Measurements from ENCODE around the gene CATSPER3. TPM values are rescaled to one million over a fixed set of nuclear protein-coding genes. Genes with fewer than 3 reads are reported as not detected.

Gene CATSPER3
- total RNA-seq, 2 experiments from 2014 or later, result 0.45 to 0.53 TPM

DNA sequence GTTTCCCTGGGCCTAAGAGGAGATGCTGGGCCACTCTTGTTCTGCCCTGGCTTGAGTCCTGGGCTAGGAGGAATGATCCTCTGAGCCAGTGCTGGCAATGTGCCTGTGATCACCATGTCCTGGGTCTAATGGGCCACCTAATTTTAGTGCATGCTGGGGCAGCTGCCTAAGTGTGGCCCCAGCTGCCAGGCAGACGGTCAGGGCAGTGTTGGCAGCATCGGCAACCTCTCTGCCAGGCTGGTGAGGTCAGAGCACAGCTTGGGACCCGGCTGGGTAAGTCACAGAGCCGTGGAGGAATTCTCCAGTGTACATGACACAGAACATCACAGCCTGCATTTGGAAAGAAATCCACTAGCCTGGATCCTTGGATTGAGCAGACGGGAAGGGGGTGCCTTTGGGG lies 87.7 kb downstream of the CATSPER3 start:
- Mint-ChIP-seq H3K9me3 (no peaks in the 10 kb centered on the region), H3K4me3 (no peak overlapping the region), H3K4me1 (ENCODE audit: low read depth) (no peaks in the 10 kb centered on the region), H3K27ac (no peak overlapping the region), H3K36me3 (no peaks in the 10 kb centered on the region), H3K27me3 (peaks cover 36% of the 10 kb centered on the region)
- ChIA-PET POLR2A (no interaction called here), CTCF (no interaction called here)
- DNase-seq, result no peak
- intact Hi-C loops (cut with micrococcal nuclease), result no loop called here

DNA sequence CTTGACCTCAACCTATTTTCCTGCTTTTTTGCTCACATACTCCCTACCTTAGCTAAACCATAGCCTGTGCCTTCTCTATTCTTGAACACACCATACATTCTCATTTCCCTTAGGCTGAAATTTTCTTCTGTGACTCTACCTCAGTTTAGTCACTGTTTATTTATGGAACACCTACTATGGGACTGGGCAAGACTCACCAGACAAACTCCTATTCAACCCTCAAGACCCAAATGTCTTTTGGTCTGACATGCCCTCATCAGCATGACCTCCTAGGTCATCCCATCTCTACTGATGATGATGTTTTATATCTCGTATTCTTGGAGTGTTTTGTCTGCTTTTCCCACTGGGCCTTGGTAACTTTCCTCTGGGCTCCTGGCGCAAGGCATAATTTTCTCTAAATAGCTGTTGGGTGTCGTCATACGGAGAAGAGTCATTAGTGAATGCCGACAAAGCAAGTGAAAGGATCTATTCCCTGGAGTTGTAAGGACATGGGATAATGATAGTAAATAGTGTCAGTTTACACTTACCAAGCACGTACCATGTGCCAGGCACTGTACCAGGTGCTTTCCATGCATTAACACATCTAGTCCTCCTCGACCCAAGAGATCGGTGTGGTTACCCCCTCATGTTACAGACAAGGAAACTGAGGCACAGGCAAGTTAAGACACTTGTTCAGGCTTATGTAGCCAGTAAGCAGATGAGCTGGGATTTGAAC lies 88.8 kb downstream of the CATSPER3 start:
- no peak overlapping the region for H3K27ac Mint-ChIP-seq
- no peaks in the 10 kb centered on the region for H3K9me3 Mint-ChIP-seq
- no peak for DNase-seq
- intact Hi-C loops (cut with micrococcal nuclease), result no loop called here
- POLR2A ChIA-PET, result no interaction called here
- no peak overlapping the region for H3K4me3 Mint-ChIP-seq
- CTCF ChIA-PET, result no interaction called here
- H3K27me3 Mint-ChIP-seq, result peaks cover 26% of the 10 kb centered on the region
- no peaks in the 10 kb centered on the region for H3K4me1 Mint-ChIP-seq (ENCODE audit: low read depth)
- H3K36me3 Mint-ChIP-seq, result no peaks in the 10 kb centered on the region

DNA sequence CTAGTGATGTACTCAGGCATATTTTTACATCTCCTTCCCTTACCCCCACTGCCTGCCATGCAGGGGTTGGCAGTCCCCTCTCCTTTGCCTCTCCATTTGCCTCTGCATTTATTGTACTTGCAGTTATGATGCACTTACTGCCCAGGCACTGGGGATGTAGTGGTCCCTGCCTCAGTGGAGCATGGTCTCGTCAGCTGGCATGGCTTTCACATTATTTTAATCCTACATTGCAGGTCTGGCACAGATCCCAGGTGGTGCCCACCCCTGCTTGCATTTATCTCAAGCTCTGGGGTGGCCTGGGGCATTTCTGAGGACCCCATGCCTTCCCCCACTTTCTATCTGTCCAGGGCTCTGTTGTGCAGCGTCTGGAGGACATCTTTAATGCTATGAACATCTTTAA lies 89.5 kb downstream of the CATSPER3 start:
- CTCF ChIA-PET, result no interaction called here
- Mint-ChIP-seq H3K4me1 (ENCODE audit: low read depth) (no peaks in the 10 kb centered on the region), H3K27ac (no peak overlapping the region), H3K9me3 (no peaks in the 10 kb centered on the region), H3K4me3 (no peak overlapping the region), H3K36me3 (no peaks in the 10 kb centered on the region), H3K27me3 (peaks cover 19% of the 10 kb centered on the region)
- POLR2A ChIA-PET, result no interaction called here
- intact Hi-C loops (cut with micrococcal nuclease), result no loop called here
- DNase-seq, result no peak

DNA sequence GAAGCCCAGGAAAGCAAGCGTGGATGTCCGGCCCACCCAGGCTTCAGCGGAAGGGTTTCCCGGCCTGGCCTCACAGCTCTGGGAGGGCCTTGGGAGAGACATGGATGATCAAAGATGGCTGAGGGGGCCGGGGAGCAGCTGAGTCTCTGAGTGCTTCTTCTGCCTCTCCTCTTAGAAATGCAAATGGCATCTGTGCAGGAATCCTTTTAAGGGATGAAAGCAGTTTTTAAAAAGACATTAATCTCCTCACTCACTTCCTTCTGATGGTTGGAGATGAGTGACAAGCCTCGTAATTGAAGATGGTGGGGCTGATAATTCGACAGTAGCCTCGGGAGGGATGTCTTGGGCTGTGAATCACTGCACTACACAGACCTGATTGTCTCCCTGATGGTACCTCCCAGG lies 90.6 kb downstream of the CATSPER3 start:
- no peaks in the 10 kb centered on the region for H3K36me3 Mint-ChIP-seq

DNA sequence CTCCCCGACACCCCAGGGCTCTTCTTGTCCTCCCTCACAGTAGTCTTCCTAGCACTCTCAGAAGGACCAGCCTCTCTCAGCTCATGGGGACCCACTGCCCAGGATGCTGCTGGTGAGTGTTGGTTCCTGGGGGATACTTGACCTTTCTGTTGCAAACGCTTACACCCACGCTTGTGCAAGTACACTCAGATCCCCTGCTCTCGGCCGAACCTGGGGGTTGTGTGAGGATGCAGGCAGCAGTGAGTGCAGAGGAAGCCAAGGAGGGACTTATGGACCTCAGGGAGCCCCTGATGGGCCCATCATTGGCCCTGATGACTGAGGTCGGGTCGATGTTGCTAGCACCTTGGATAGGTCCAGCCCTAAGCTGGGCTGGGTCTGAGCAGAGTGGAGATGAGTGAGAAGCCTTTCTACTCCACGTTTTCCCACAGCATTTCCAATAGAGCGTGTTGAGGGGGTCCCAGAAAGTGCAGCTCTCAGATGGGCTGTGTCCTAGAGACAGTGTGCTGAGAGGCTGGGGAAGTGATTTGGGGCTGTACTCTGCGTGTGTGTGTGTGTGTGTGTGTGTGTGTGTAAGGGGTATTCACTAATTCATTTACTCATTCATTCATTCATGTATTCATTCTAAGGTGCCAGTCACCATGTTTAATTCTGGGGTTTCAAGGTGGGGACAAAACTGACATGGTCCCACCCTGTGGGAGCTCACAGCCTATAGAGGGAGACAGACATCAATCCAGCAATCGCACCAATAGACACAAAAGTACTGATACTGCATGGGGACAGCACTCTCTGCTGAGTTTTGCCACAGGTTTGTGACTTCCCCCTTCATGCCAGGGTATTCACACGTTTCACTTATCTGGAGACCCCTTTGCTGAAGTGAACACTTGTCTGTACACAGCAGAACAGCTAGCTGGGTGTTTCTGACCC lies 91.6 kb downstream of the CATSPER3 start:
- ChIA-PET CTCF (interaction anchor here (0.5 kb wide), 1 partner anchor 18 kb away, joined by 4 read pairs; no protein-coding TSS in a partner anchor), POLR2A (no interaction called here)
- H3K9me3 Mint-ChIP-seq, result no peaks in the 10 kb centered on the region
- H3K36me3 Mint-ChIP-seq, result no peaks in the 10 kb centered on the region
- no peaks in the 10 kb centered on the region for H3K4me1 Mint-ChIP-seq (ENCODE audit: low read depth)
- DNase-seq, result no peak
- H3K27ac Mint-ChIP-seq, result no peak overlapping the region
- no peak overlapping the region for H3K4me3 Mint-ChIP-seq
- peaks cover 8% of the 10 kb centered on the region for H3K27me3 Mint-ChIP-seq
- intact Hi-C loops (cut with micrococcal nuclease), result no loop called here

More for the DNA sequence above, 90.6 kb downstream of the CATSPER3 start:
- peaks cover 12% of the 10 kb centered on the region for H3K27me3 Mint-ChIP-seq
- no peaks in the 10 kb centered on the region for H3K4me1 Mint-ChIP-seq (ENCODE audit: low read depth)
- H3K4me3 Mint-ChIP-seq, result no peak overlapping the region
- intact Hi-C loops (cut with micrococcal nuclease), result no loop called here
- ChIA-PET POLR2A (no interaction called here), CTCF (no interaction called here)
- H3K27ac Mint-ChIP-seq, result no peak overlapping the region
- no peak for DNase-seq
- no peaks in the 10 kb centered on the region for H3K9me3 Mint-ChIP-seq

DNA sequence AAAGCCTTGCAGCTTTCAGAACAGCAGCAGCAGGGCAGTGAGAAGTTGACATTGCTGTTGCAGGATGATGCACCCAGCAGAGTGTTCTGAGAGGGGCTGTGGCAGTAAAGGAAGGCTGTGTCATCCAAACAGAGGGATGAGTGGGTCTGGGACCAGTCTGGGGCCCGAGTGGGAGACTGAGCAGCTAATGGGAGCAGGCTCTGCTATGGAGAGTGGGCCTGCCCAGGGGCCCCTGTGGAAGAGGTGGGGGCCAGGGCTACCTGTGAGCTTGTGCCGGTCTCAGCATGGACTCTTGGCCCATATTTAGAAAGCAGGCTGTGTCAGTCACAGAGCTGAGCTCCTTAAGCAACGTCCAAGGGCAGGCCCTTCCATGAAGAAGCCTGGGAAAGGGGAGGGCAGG lies 92.3 kb downstream of the CATSPER3 start:
- CTCF ChIA-PET, result no interaction called here
- Mint-ChIP-seq H3K9me3 (no peaks in the 10 kb centered on the region), H3K36me3 (no peaks in the 10 kb centered on the region), H3K4me3 (no peak overlapping the region), H3K27ac (no peak overlapping the region), H3K4me1 (ENCODE audit: low read depth) (no peaks in the 10 kb centered on the region), H3K27me3 (peaks cover 8% of the 10 kb centered on the region)
- DNase-seq, result no peak
- intact Hi-C loops (cut with micrococcal nuclease), result no loop called here
- POLR2A ChIA-PET, result no interaction called here

DNA sequence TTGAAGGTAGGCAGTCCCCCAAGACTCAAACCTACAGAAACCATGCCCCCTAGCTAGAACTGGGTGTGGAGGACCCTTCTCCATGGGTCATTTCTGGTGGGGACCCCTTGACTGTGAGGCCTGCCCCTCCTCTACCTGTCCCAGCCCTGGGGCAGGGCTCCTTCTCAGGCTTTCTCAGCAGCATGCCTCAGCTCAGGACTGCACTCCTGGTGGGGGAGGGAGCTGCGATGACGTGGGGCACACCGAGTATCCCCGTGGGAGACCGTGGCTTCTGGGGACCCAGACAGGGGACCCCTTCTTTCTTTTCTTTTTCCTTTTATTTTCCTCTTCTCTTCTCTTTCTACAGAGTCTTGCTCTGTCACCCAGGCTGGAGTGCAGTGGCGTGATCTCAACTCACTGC lies 93.3 kb downstream of the CATSPER3 start:
- no peak for DNase-seq
- no peak overlapping the region for H3K4me3 Mint-ChIP-seq
- POLR2A ChIA-PET, result no interaction called here
- intact Hi-C loops (cut with micrococcal nuclease), result no loop called here
- peaks cover 8% of the 10 kb centered on the region for H3K27me3 Mint-ChIP-seq
- no peak overlapping the region for H3K27ac Mint-ChIP-seq
- no peaks in the 10 kb centered on the region for H3K9me3 Mint-ChIP-seq
- CTCF ChIA-PET, result no interaction called here
- no peaks in the 10 kb centered on the region for H3K4me1 Mint-ChIP-seq (ENCODE audit: low read depth)
- no peaks in the 10 kb centered on the region for H3K36me3 Mint-ChIP-seq

Small RNAs within 50 kb of the gene (microRNA-seq; reads per million reads assigned to microRNA genes)
- gene MIR4461 (ENCODE audit: borderline microRNAs expressed, borderline number of aligned reads, borderline replicate concordance), result not detected

Other genes with a start within 250 kb of the CATSPER3 start
- 10 to 100 TPM; 40.3 to 41.2 TPM for gene CAMLG, start 229.4 kb upstream of the CATSPER3 start, total RNA-seq
- 10 to 100 TPM; 67.4 to 68.0 TPM for gene DDX46, start 209.1 kb upstream of the CATSPER3 start, total RNA-seq
- 10 to 100 TPM; 21.9 to 25.2 TPM for gene C5orf24, start 121.9 kb upstream of the CATSPER3 start, total RNA-seq
- gene TXNDC15, start 93.5 kb upstream of the CATSPER3 start, total RNA-seq, result 10 to 100 TPM; 29.6 to 30.9 TPM
- 10 to 100 TPM in 1 of 2 experiments, 1 to 10 TPM in 1; 9.8 to 13.2 TPM for gene PCBD2, start 62.8 kb upstream of the CATSPER3 start, total RNA-seq
- under 1 TPM; 0.14 to 0.22 TPM for gene PITX1, start 66.3 kb downstream of the CATSPER3 start, total RNA-seq

All from activated CD4-positive, alpha-beta memory T cell treated with anti-CD3 and anti-CD28 coated beads for 36 hours (primary cell).